ENCODE measurements around the gene DUOX2.

DUOX2 gene

GRCh38 chr15:45114076-45114750, at the start of gene DUOX2, which contains the start of gene DUOXA2:
TSS of gene DUOX2 (minus strand) at chr15:45114172. CDS start at chr15:45113411, 761 bp downstream.
TSS of gene DUOXA2 (plus strand) at chr15:45114326. CDS start at chr15:45114606, 280 bp downstream.
- H3K27ac ChIP-seq (ENCODE audit: low read depth, low read length): no peak within 1 kb of the TSS
- no peaks in the 10 kb centered on the region for H3K9me3 ChIP-seq (ENCODE audit: control insufficient read depth in 5 of 5, low read length in 5 of 5)
- no peak within 1 kb of the TSS for H3K9ac ChIP-seq (ENCODE audit: low read length in 5 of 5)
- H3K27me3 ChIP-seq (ENCODE audit: control insufficient read depth in 5 of 5, insufficient read depth in 4 of 5, low read length in 5 of 5): peaks cover 63 to 81% (median 78%) of the 10 kb centered on the region in 5 donors
- H3K4me3 ChIP-seq (ENCODE audit: low read depth in 1 of 5, low read length in 5 of 5): peak within 1 kb of the TSS in 1 of 5 donors; percentile 9
- no peaks in the 10 kb centered on the region for H3K36me3 ChIP-seq (ENCODE audit: control insufficient read depth in 5 of 5, insufficient read depth in 5 of 5, low read length in 5 of 5)
- H3K4me1 ChIP-seq (ENCODE audit: control insufficient read depth in 5 of 5, insufficient read depth in 5 of 5, low read length in 5 of 5): peaks cover 1 to 36% (median 35%) of the 10 kb centered on the region in 5 donors

GRCh38 chr15:45163508-45163856, 49.5 kb upstream of the DUOX2 start:
- no peak overlapping the region for H3K9ac ChIP-seq (ENCODE audit: low read length in 5 of 5)
- H3K36me3 ChIP-seq (ENCODE audit: control insufficient read depth in 5 of 5, insufficient read depth in 5 of 5, low read length in 5 of 5): no peaks in the 10 kb centered on the region
- no peaks in the 10 kb centered on the region for H3K9me3 ChIP-seq (ENCODE audit: control insufficient read depth in 5 of 5, low read length in 5 of 5)
- peaks cover 0 to 22% (median 14%) of the 10 kb centered on the region in 5 donors for H3K4me1 ChIP-seq (ENCODE audit: control insufficient read depth in 5 of 5, insufficient read depth in 5 of 5, low read length in 5 of 5)
- H3K27me3 ChIP-seq (ENCODE audit: control insufficient read depth in 5 of 5, insufficient read depth in 4 of 5, low read length in 5 of 5): no peaks in the 10 kb centered on the region
- H3K27ac ChIP-seq (ENCODE audit: low read depth, low read length): no peak overlapping the region
- no peak overlapping the region for H3K4me3 ChIP-seq (ENCODE audit: low read depth in 1 of 5, low read length in 5 of 5)

GRCh38 chr15:45162771-45163507, 49.0 kb upstream of the DUOX2 start:
- peaks cover 0 to 19% (median 14%) of the 10 kb centered on the region in 5 donors for H3K4me1 ChIP-seq (ENCODE audit: control insufficient read depth in 5 of 5, insufficient read depth in 5 of 5, low read length in 5 of 5)
- H3K9ac ChIP-seq (ENCODE audit: low read length in 5 of 5): no peak overlapping the region
- H3K27ac ChIP-seq (ENCODE audit: low read depth, low read length): no peak overlapping the region

GRCh38 chr15:45161666-45162065, 47.7 kb upstream of the DUOX2 start:
- Histone ChIP-seq H3K9ac (ENCODE audit: low read length in 5 of 5) (no peak overlapping the region), H3K36me3 (ENCODE audit: control insufficient read depth in 5 of 5, insufficient read depth in 5 of 5, low read length in 5 of 5) (no peaks in the 10 kb centered on the region), H3K27ac (ENCODE audit: low read depth, low read length) (no peak overlapping the region), H3K9me3 (ENCODE audit: control insufficient read depth in 5 of 5, low read length in 5 of 5) (no peaks in the 10 kb centered on the region), H3K4me1 (ENCODE audit: control insufficient read depth in 5 of 5, insufficient read depth in 5 of 5, low read length in 5 of 5) (peaks cover 0 to 14% (median 10%) of the 10 kb centered on the region in 5 donors), H3K27me3 (ENCODE audit: control insufficient read depth in 5 of 5, insufficient read depth in 4 of 5, low read length in 5 of 5) (no peaks in the 10 kb centered on the region), H3K4me3 (ENCODE audit: low read depth in 1 of 5, low read length in 5 of 5) (no peak overlapping the region)

More at GRCh38 chr15:45162771-45163507, 49.0 kb upstream of the DUOX2 start:
- no peaks in the 10 kb centered on the region for H3K36me3 ChIP-seq (ENCODE audit: control insufficient read depth in 5 of 5, insufficient read depth in 5 of 5, low read length in 5 of 5)
- no peaks in the 10 kb centered on the region for H3K27me3 ChIP-seq (ENCODE audit: control insufficient read depth in 5 of 5, insufficient read depth in 4 of 5, low read length in 5 of 5)
- H3K9me3 ChIP-seq (ENCODE audit: control insufficient read depth in 5 of 5, low read length in 5 of 5): no peaks in the 10 kb centered on the region
- H3K4me3 ChIP-seq (ENCODE audit: low read depth in 1 of 5, low read length in 5 of 5): no peak overlapping the region

- Histone ChIP-seq H3K9ac (ENCODE audit: low read length in 5 of 5) (no peak overlapping the region), H3K4me1 (ENCODE audit: control insufficient read depth in 5 of 5, insufficient read depth in 5 of 5, low read length in 5 of 5) (no peaks in the 10 kb centered on the region), H3K36me3 (ENCODE audit: control insufficient read depth in 5 of 5, insufficient read depth in 5 of 5, low read length in 5 of 5) (no peaks in the 10 kb centered on the region), H3K4me3 (ENCODE audit: low read depth in 1 of 5, low read length in 5 of 5) (no peak overlapping the region), H3K27me3 (ENCODE audit: control insufficient read depth in 5 of 5, insufficient read depth in 4 of 5, low read length in 5 of 5) (no peaks in the 10 kb centered on the region), H3K27ac (ENCODE audit: low read depth, low read length) (no peak overlapping the region), H3K9me3 (ENCODE audit: control insufficient read depth in 5 of 5, low read length in 5 of 5) (no peaks in the 10 kb centered on the region)
These were observed 44.0 kb upstream of the DUOX2 start for GRCh38 chr15:45157974-45158373.

- no peaks in the 10 kb centered on the region for H3K4me1 ChIP-seq (ENCODE audit: control insufficient read depth in 5 of 5, insufficient read depth in 5 of 5, low read length in 5 of 5)
- H3K9me3 ChIP-seq (ENCODE audit: control insufficient read depth in 5 of 5, low read length in 5 of 5): no peaks in the 10 kb centered on the region
- H3K9ac ChIP-seq (ENCODE audit: low read length in 5 of 5): peak overlapping the region in 1 of 5 donors; percentile 28
- no peaks in the 10 kb centered on the region for H3K27me3 ChIP-seq (ENCODE audit: control insufficient read depth in 5 of 5, insufficient read depth in 4 of 5, low read length in 5 of 5)
- no peak overlapping the region for H3K4me3 ChIP-seq (ENCODE audit: low read depth in 1 of 5, low read length in 5 of 5)
- no peak overlapping the region for H3K27ac ChIP-seq (ENCODE audit: low read depth, low read length)
- peaks cover 0 to 7% (median 4%) of the 10 kb centered on the region in 5 donors for H3K36me3 ChIP-seq (ENCODE audit: control insufficient read depth in 5 of 5, insufficient read depth in 5 of 5, low read length in 5 of 5)
These were observed 42.9 kb upstream of the DUOX2 start for GRCh38 chr15:45156744-45157455.

GRCh38 chr15:45155739-45156138, 41.8 kb upstream of the DUOX2 start:
- no peaks in the 10 kb centered on the region for H3K9me3 ChIP-seq (ENCODE audit: control insufficient read depth in 5 of 5, low read length in 5 of 5)
- no peaks in the 10 kb centered on the region for H3K27me3 ChIP-seq (ENCODE audit: control insufficient read depth in 5 of 5, insufficient read depth in 4 of 5, low read length in 5 of 5)
- peaks cover 0 to 11% (median 8%) of the 10 kb centered on the region in 5 donors for H3K36me3 ChIP-seq (ENCODE audit: control insufficient read depth in 5 of 5, insufficient read depth in 5 of 5, low read length in 5 of 5)
- no peak overlapping the region for H3K4me3 ChIP-seq (ENCODE audit: low read depth in 1 of 5, low read length in 5 of 5)
- H3K27ac ChIP-seq (ENCODE audit: low read depth, low read length): no peak overlapping the region
- H3K9ac ChIP-seq (ENCODE audit: low read length in 5 of 5): no peak overlapping the region
- H3K4me1 ChIP-seq (ENCODE audit: control insufficient read depth in 5 of 5, insufficient read depth in 5 of 5, low read length in 5 of 5): no peaks in the 10 kb centered on the region

- no peaks in the 10 kb centered on the region for H3K27me3 ChIP-seq (ENCODE audit: control insufficient read depth in 5 of 5, insufficient read depth in 4 of 5, low read length in 5 of 5)
- peaks cover 0 to 13% (median 8%) of the 10 kb centered on the region in 5 donors for H3K36me3 ChIP-seq (ENCODE audit: control insufficient read depth in 5 of 5, insufficient read depth in 5 of 5, low read length in 5 of 5)
- H3K9ac ChIP-seq (ENCODE audit: low read length in 5 of 5): no peak overlapping the region
- H3K9me3 ChIP-seq (ENCODE audit: control insufficient read depth in 5 of 5, low read length in 5 of 5): no peaks in the 10 kb centered on the region
- H3K27ac ChIP-seq (ENCODE audit: low read depth, low read length): no peak overlapping the region
- H3K4me3 ChIP-seq (ENCODE audit: low read depth in 1 of 5, low read length in 5 of 5): no peak overlapping the region
- H3K4me1 ChIP-seq (ENCODE audit: control insufficient read depth in 5 of 5, insufficient read depth in 5 of 5, low read length in 5 of 5): no peaks in the 10 kb centered on the region
These were observed 38.2 kb upstream of the DUOX2 start for GRCh38 chr15:45151998-45152828.

GRCh38 chr15:45150997-45151396, 37.0 kb upstream of the DUOX2 start:
- Histone ChIP-seq H3K27me3 (ENCODE audit: control insufficient read depth in 5 of 5, insufficient read depth in 4 of 5, low read length in 5 of 5) (no peaks in the 10 kb centered on the region), H3K4me3 (ENCODE audit: low read depth in 1 of 5, low read length in 5 of 5) (no peak overlapping the region), H3K4me1 (ENCODE audit: control insufficient read depth in 5 of 5, insufficient read depth in 5 of 5, low read length in 5 of 5) (no peaks in the 10 kb centered on the region), H3K9me3 (ENCODE audit: control insufficient read depth in 5 of 5, low read length in 5 of 5) (no peaks in the 10 kb centered on the region), H3K9ac (ENCODE audit: low read length in 5 of 5) (no peak overlapping the region), H3K36me3 (ENCODE audit: control insufficient read depth in 5 of 5, insufficient read depth in 5 of 5, low read length in 5 of 5) (peaks cover 0 to 13% (median 8%) of the 10 kb centered on the region in 5 donors), H3K27ac (ENCODE audit: low read depth, low read length) (no peak overlapping the region)

All from subcutaneous abdominal adipose tissue (tissue), 5 donors.